Esophagus muscularis mucosa (tissue), 3 donors: ENCODE results near the gene FSCN2.
A peak's percentile ranks its signal among the peaks of the same experiment; 100 is the strongest.

Experiments
- POLR2A ChIP-seq: fragments of 450-650 bp; IDR thresholded peaks from one replicate; pipeline ENCODE4 v1.6.1; 2017; ENCODE audit warnings: antibody characterized with exemption, moderate library complexity, mild to moderate bottlenecking, low read depth
- POLR2AphosphoS5 ChIP-seq, 2 donors: sonication (generic); formaldehyde crosslinking; IDR thresholded peaks; one replicate each; pipeline ENCODE4 v1.6.1; 2017; ENCODE audit warnings: antibody characterized with exemption in 2 of 2
- TF ChIP-seq, protein P1 (sequence below), 3 experiments: fragments of 200-600 bp in 2 of 3; fragments of 450-650 bp in 1 of 3; sonication (generic) in 2 of 3; IDR thresholded peaks; one replicate each; pipeline ENCODE4 v1.5.1; 2017 to 2019; ENCODE audit warnings: antibody characterized with exemption in 3 of 3, mild to moderate bottlenecking in 2 of 3, moderate library complexity in 1 of 3

DNA sequence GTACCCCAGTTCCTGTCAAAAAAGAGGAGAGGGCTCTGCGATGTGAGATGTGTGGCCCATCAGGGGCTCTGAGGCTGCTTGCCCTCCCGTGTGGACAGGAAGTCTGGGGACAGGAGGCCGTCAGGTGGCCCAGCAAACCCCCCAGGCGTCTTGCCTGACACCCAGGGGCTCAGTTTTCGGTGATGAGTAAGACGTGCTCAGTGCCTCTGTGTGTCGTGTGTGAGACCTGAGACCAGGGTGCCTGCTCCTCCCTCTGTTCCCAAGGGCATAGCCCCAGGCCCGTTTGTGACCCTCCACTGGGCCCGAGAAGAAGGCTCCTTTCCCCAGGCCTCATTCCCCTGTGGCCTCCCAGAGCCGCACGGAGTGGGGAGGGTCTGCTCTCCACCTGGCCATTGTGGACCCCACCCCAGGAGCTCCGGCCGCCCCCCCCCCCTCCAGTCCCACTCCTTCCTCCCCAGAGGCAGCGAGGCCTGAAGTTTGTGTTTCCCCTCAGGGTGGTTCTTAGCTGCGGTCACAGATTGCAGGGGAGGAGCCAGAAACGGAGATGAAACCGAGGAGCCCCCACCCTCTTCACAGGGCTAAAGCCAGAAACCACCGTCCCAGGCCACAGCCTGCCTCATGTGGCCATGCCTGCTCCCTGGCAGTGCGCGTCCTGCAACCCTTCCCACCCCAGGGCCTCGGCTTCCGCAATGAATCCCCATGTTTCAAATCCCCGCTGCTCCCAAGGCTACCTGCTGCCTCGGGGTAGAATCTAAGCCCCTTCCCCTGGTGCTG is 10.7 kb upstream of the FSCN2 start:
- TF ChIP-seq, protein P1, sequence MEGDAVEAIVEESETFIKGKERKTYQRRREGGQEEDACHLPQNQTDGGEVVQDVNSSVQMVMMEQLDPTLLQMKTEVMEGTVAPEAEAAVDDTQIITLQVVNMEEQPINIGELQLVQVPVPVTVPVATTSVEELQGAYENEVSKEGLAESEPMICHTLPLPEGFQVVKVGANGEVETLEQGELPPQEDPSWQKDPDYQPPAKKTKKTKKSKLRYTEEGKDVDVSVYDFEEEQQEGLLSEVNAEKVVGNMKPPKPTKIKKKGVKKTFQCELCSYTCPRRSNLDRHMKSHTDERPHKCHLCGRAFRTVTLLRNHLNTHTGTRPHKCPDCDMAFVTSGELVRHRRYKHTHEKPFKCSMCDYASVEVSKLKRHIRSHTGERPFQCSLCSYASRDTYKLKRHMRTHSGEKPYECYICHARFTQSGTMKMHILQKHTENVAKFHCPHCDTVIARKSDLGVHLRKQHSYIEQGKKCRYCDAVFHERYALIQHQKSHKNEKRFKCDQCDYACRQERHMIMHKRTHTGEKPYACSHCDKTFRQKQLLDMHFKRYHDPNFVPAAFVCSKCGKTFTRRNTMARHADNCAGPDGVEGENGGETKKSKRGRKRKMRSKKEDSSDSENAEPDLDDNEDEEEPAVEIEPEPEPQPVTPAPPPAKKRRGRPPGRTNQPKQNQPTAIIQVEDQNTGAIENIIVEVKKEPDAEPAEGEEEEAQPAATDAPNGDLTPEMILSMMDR (IDR thresholded peaks at IDR 0.05), result no peak
- TF ChIP-seq POLR2AphosphoS5 (IDR thresholded peaks at IDR 0.05) (peak in 1 of 2 donors; percentile 11), POLR2A (no peak)
